ENCODE data around the gene FMN2. TPM values are rescaled to one million over a fixed set of nuclear protein-coding genes. Genes with fewer than 3 reads are reported as not detected.

FMN2 gene
- total and polyA plus RNA-seq, 2 donors (not counting 1 experiment from before 2014, with no cell fraction given): 8.0 to 13.7 TPM

DNA sequence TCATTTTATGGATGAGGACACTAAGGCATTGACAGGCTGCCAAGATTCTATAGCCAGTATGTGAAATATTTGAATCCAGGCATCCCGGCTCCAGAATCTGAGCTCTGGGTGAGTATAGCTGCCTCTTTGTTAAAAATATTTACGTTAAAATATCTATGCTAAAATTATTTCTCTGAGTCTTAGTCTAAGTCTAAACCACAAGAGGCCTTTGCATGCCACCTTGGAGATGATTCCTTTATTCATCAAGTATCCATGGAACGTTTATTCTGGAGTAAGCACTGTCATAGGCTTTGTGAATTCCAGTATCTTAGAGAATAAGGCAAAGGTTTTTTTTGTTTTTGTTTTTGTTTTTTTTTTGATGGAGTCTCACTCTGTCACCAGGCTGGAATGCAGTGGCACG, 403.9 kb downstream of the FMN2 start:
- no peak overlapping the region for H3K9ac ChIP-seq (ENCODE audit: insufficient read depth, low read length)
- no peak for DNase-seq (ENCODE audit: low read depth in 2 of 2)
- H3K27me3 ChIP-seq (ENCODE audit: control insufficient read depth, insufficient read depth, low read length): no peaks in the 10 kb centered on the region
- TF ChIP-seq, protein P1, sequence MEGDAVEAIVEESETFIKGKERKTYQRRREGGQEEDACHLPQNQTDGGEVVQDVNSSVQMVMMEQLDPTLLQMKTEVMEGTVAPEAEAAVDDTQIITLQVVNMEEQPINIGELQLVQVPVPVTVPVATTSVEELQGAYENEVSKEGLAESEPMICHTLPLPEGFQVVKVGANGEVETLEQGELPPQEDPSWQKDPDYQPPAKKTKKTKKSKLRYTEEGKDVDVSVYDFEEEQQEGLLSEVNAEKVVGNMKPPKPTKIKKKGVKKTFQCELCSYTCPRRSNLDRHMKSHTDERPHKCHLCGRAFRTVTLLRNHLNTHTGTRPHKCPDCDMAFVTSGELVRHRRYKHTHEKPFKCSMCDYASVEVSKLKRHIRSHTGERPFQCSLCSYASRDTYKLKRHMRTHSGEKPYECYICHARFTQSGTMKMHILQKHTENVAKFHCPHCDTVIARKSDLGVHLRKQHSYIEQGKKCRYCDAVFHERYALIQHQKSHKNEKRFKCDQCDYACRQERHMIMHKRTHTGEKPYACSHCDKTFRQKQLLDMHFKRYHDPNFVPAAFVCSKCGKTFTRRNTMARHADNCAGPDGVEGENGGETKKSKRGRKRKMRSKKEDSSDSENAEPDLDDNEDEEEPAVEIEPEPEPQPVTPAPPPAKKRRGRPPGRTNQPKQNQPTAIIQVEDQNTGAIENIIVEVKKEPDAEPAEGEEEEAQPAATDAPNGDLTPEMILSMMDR (conservative IDR thresholded peaks at IDR 0.05 in 1 of 2, IDR thresholded peaks at IDR 0.05 in 1 of 2; ENCODE audit: low read depth in 1 of 2, low read length in 2 of 2): no peak
- no peaks in the 10 kb centered on the region for H3K9me3 ChIP-seq (ENCODE audit: control insufficient read depth, insufficient read depth, low read depth, low read length)
- peaks cover 2% of the 10 kb centered on the region for H3K4me1 ChIP-seq (ENCODE audit: control insufficient read depth, extremely low read depth, insufficient read depth, low read length)
- H3K4me3 ChIP-seq (replicated peaks in 1 of 4; ENCODE audit: control extremely low read depth in 1 of 4, insufficient read depth in 1 of 4, low read depth in 3 of 4, low read length in 4 of 4): no peak overlapping the region
- H3K4me2 ChIP-seq (ENCODE audit: extremely low read depth, insufficient read depth, low read length): no peak overlapping the region
- no peaks in the 10 kb centered on the region for H3K79me2 ChIP-seq (ENCODE audit: control insufficient read depth, insufficient read depth, low read length)
- H4K20me1 ChIP-seq (ENCODE audit: control insufficient read depth, extremely low read depth, insufficient read depth, low read length): no peaks in the 10 kb centered on the region
- H2AFZ ChIP-seq (ENCODE audit: low read length): no peak overlapping the region
- H3K36me3 ChIP-seq (ENCODE audit: control insufficient read depth, insufficient read depth, low read length): peaks cover 2% of the 10 kb centered on the region
- no peak overlapping the region for H3K27ac ChIP-seq (ENCODE audit: insufficient read depth, low read length)

DNA sequence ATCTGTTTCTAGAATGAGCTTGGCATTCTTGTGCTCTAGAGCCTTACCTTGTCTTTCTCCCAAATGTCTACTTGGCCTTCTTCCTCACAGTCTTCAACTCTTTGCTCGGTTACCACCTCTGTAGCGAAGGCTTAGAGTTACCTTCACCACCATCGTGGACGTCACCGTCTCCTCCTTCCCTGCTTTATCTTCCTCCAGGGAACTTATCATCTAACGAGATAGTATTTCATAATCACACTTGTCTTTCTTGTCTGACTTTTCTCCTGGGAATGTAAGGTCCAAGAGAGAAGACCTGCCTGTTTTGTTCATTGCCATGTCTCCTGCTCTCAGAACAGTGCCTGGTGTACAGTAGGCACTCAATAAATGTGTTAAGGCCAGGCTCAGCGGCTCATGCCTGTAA, 404.7 kb downstream of the FMN2 start:
- no peak for DNase-seq (ENCODE audit: low read depth in 2 of 2)
- Histone ChIP-seq H3K27me3 (ENCODE audit: control insufficient read depth, insufficient read depth, low read length) (no peaks in the 10 kb centered on the region), H3K9ac (ENCODE audit: insufficient read depth, low read length) (no peak overlapping the region), H3K36me3 (ENCODE audit: control insufficient read depth, insufficient read depth, low read length) (peaks cover 2% of the 10 kb centered on the region), H2AFZ (ENCODE audit: low read length) (no peak overlapping the region), H3K9me3 (ENCODE audit: control insufficient read depth, insufficient read depth, low read depth, low read length) (no peaks in the 10 kb centered on the region), H3K4me1 (ENCODE audit: control insufficient read depth, extremely low read depth, insufficient read depth, low read length) (peaks cover 2% of the 10 kb centered on the region), H4K20me1 (ENCODE audit: control insufficient read depth, extremely low read depth, insufficient read depth, low read length) (no peaks in the 10 kb centered on the region), H3K79me2 (ENCODE audit: control insufficient read depth, insufficient read depth, low read length) (no peaks in the 10 kb centered on the region), H3K4me3 (replicated peaks in 1 of 4; ENCODE audit: control extremely low read depth in 1 of 4, insufficient read depth in 1 of 4, low read depth in 3 of 4, low read length in 4 of 4) (no peak overlapping the region), H3K4me2 (ENCODE audit: extremely low read depth, insufficient read depth, low read length) (no peak overlapping the region), H3K27ac (ENCODE audit: insufficient read depth, low read length) (no peak overlapping the region)
- no peak for TF ChIP-seq EZH2 (IDR thresholded peaks at IDR 0.05; ENCODE audit: low read length, missing control alignments)
- TF ChIP-seq, protein P1 (conservative IDR thresholded peaks at IDR 0.05 in 1 of 2, IDR thresholded peaks at IDR 0.05 in 1 of 2; ENCODE audit: low read depth in 1 of 2, low read length in 2 of 2): no peak

DNA sequence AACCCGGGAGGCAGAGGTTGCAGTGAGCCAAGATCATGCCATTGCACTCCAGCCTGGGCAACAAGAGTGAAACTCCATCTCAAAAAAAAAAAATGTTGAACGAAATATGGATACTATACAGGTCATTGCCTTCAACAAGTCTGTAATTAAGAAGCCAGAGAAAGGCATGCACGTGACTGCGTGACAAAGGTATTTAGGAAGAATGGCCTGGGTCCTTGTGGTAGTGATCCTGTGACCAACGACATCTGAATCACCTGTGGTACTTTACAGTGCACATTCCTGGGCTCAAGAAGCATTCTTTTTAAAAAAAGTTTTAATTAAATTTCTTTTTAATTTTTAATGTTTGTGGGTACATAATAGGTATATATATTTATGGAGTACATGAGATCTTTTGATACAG, 405.3 kb downstream of the FMN2 start:
- peak in 1 of 2 donors; percentile 61 for DNase-seq (ENCODE audit: low read depth in 2 of 2)

More for the DNA sequence above, 405.3 kb downstream of the FMN2 start:
- Histone ChIP-seq H3K4me1 (ENCODE audit: control insufficient read depth, extremely low read depth, insufficient read depth, low read length) (peaks cover 2% of the 10 kb centered on the region), H3K79me2 (ENCODE audit: control insufficient read depth, insufficient read depth, low read length) (no peaks in the 10 kb centered on the region), H3K4me3 (replicated peaks in 1 of 4; ENCODE audit: control extremely low read depth in 1 of 4, insufficient read depth in 1 of 4, low read depth in 3 of 4, low read length in 4 of 4) (no peak overlapping the region), H3K36me3 (ENCODE audit: control insufficient read depth, insufficient read depth, low read length) (peaks cover 2% of the 10 kb centered on the region), H3K9ac (ENCODE audit: insufficient read depth, low read length) (no peak overlapping the region), H3K27ac (ENCODE audit: insufficient read depth, low read length) (no peak overlapping the region), H2AFZ (ENCODE audit: low read length) (no peak overlapping the region), H3K4me2 (ENCODE audit: extremely low read depth, insufficient read depth, low read length) (no peak overlapping the region), H4K20me1 (ENCODE audit: control insufficient read depth, extremely low read depth, insufficient read depth, low read length) (no peaks in the 10 kb centered on the region), H3K27me3 (ENCODE audit: control insufficient read depth, insufficient read depth, low read length) (no peaks in the 10 kb centered on the region), H3K9me3 (ENCODE audit: control insufficient read depth, insufficient read depth, low read depth, low read length) (no peaks in the 10 kb centered on the region)
- no peak for TF ChIP-seq EZH2 (IDR thresholded peaks at IDR 0.05; ENCODE audit: low read length, missing control alignments)
- TF ChIP-seq, protein P1 (conservative IDR thresholded peaks at IDR 0.05 in 1 of 2, IDR thresholded peaks at IDR 0.05 in 1 of 2; ENCODE audit: low read depth in 1 of 2, low read length in 2 of 2): no peak
